ENCODE measurements around the gene PRSS56. TPM values are rescaled to one million over a fixed set of nuclear protein-coding genes. Genes with fewer than 3 reads are reported as not detected.

Gene PRSS56
- total RNA-seq, 1 donor from 2014 or later, result not detected

DNA sequence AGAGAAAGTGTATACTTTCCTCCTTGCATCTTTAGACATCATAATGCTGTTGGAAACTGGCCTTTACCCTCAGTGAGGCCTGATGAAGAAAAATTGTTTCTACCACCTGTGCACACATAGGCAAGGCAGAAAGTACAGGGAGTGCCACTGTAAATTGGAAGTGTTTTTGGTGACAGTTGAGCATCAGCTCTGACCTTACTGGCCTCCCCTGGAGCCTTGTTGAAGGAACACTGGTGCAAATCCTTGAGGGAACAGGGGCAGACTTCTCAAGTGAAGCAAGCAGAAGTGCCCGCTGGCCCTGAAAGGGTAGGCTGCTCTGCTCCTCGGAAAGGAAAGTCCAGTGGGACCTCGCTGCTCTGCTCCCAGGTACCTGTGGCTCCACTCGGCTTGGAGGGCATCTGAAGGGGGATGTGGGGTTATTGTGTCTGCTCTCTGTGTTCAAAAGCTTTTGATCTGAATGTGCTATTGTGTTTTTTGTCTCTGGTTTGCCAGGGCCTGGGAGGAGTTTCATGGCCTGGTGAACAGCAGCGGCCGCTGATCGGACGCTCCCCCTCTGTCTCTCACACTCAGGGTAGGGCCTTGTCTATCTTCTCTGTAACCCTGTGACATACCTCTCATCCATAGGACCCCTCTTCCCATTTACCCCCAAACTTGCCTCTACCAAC, 53.7 kb downstream of the PRSS56 start:
- H3K27ac Mint-ChIP-seq, result no peak overlapping the region
- H3K36me3 Mint-ChIP-seq (ENCODE audit: low read depth), result peaks cover 88% of the 10 kb centered on the region
- TF ChIP-seq, protein P1, sequence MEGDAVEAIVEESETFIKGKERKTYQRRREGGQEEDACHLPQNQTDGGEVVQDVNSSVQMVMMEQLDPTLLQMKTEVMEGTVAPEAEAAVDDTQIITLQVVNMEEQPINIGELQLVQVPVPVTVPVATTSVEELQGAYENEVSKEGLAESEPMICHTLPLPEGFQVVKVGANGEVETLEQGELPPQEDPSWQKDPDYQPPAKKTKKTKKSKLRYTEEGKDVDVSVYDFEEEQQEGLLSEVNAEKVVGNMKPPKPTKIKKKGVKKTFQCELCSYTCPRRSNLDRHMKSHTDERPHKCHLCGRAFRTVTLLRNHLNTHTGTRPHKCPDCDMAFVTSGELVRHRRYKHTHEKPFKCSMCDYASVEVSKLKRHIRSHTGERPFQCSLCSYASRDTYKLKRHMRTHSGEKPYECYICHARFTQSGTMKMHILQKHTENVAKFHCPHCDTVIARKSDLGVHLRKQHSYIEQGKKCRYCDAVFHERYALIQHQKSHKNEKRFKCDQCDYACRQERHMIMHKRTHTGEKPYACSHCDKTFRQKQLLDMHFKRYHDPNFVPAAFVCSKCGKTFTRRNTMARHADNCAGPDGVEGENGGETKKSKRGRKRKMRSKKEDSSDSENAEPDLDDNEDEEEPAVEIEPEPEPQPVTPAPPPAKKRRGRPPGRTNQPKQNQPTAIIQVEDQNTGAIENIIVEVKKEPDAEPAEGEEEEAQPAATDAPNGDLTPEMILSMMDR (IDR thresholded peaks at IDR 0.05), result no peak
- no peaks in the 10 kb centered on the region for H3K9me3 Mint-ChIP-seq
- ATAC-seq (ENCODE audit: low read depth) (no peak), DNase-seq (no peak)
- intact Hi-C loops (cut with micrococcal nuclease), result no loop called here
- H3K27me3 Mint-ChIP-seq, result no peaks in the 10 kb centered on the region
- H3K4me1 Mint-ChIP-seq, result no peaks in the 10 kb centered on the region
- ChIA-PET POLR2A (no interaction called here), CTCF (no interaction called here)
- H3K4me3 Mint-ChIP-seq, result no peak overlapping the region

DNA sequence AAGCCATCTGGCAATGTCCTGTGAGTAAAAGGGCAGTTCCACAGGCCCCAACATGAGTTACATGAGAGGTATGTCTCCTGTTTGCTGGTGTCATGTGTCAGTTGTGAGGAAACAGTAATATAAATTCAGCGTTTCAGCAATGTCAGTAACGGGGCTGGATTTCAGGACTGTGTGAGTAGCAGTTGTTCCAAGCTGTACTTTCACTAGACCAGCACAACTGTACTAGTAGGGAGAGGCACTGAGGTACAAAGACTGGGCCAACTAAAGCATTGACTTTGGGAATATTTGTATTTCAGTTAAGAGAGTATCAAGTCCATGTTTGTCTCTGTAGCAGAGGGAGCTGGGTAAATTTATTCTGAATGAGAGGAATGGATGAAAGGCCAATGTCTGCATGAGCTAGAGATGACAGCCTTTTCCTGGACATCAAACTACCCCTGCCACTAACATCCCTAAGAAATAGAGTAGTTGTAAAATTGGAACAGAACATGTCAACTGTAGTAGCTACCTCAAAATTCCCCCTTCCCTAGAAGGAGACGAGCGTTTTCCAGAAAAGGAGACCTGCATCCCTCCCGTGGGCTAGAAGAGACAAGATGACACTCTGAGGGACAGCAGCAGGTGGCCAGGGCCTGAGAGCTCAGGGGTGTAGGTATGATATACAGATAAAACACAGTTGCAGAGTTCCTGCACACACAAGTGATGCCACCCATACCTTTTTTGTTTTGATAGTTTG, 54.7 kb downstream of the PRSS56 start:
- no peak overlapping the region for H3K4me3 Mint-ChIP-seq
- no peaks in the 10 kb centered on the region for H3K9me3 Mint-ChIP-seq
- peaks cover 81% of the 10 kb centered on the region for H3K36me3 Mint-ChIP-seq (ENCODE audit: low read depth)
- ChIA-PET POLR2A (no interaction called here), CTCF (no interaction called here)
- DNase-seq (no peak), ATAC-seq (ENCODE audit: low read depth) (no peak)
- no peaks in the 10 kb centered on the region for H3K4me1 Mint-ChIP-seq
- no peaks in the 10 kb centered on the region for H3K27me3 Mint-ChIP-seq
- intact Hi-C loops (cut with micrococcal nuclease), result no loop called here
- TF ChIP-seq, protein P1 (IDR thresholded peaks at IDR 0.05), result no peak
- H3K27ac Mint-ChIP-seq, result no peak overlapping the region

Other genes with a start within 250 kb of the PRSS56 start
- 0.38 TPM in 1 of 2 replicates, not detected in the other for gene ALPP, start 141.6 kb upstream of the PRSS56 start, total RNA-seq
- not detected in 2 replicates for gene ALPG, start 113.5 kb upstream of the PRSS56 start, total RNA-seq
- not detected in 2 replicates for gene ALPI, start 64.2 kb upstream of the PRSS56 start, total RNA-seq
- not detected in 2 replicates for gene ECEL1, start 32.6 kb upstream of the PRSS56 start, total RNA-seq
- gene CHRND, start 5.8 kb downstream of the PRSS56 start, total RNA-seq, result not detected in 2 replicates
- not detected in 2 replicates for gene CHRNG, start 19.3 kb downstream of the PRSS56 start, total RNA-seq
- gene TIGD1, start 30.2 kb downstream of the PRSS56 start, total RNA-seq, result 8.1 and 8.8 TPM in 2 replicates
- 63.2 and 67.2 TPM in 2 replicates for gene EIF4E2, start 30.3 kb downstream of the PRSS56 start, total RNA-seq
- gene EFHD1, start 113.2 kb downstream of the PRSS56 start, total RNA-seq, result not detected in 2 replicates
- 68.9 and 77.9 TPM in 2 replicates for gene GIGYF2, start 176.9 kb downstream of the PRSS56 start, total RNA-seq